HG03097 (cell line): ENCODE data around the gene ASB15.

Source experiments
- ATAC-seq: cut with Tn5 transposase; IDR thresholded peaks from one replicate; pipeline ENCODE4 v1.9.1; 2021; ENCODE audit not compliant: unreplicated experiment, low FRiP score

The ASB15 gene

DNA sequence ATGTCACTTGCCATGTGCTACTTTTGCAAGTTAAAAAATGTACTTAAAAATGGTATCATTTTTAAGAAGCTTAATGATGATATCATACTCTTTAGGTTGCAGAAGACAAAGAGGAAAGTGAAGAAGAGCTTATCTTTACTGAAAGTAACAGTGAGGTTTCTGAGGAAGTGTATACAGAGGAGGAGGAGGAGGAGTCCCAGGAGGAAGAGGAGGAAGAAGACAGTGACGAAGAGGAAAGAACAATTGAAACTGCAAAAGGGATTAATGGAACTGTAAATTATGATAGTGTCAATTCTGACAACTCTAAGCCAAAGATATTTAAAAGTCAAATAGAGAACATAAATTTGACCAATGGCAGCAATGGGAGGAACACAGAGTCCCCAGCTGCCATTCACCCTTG lies 60.1 kb downstream of the ASB15 start:
- no peak for ATAC-seq

DNA sequence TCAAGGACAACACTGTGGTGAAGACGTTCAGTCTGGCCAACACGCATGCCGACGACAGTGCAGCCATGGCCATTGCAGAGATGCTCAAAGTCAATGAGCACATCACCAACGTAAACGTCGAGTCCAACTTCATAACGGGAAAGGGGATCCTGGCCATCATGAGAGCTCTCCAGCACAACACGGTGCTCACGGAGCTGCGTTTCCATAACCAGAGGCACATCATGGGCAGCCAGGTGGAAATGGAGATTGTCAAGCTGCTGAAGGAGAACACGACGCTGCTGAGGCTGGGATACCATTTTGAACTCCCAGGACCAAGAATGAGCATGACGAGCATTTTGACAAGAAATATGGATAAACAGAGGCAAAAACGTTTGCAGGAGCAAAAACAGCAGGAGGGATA lies 60.7 kb downstream of the ASB15 start:
- no peak for ATAC-seq

DNA sequence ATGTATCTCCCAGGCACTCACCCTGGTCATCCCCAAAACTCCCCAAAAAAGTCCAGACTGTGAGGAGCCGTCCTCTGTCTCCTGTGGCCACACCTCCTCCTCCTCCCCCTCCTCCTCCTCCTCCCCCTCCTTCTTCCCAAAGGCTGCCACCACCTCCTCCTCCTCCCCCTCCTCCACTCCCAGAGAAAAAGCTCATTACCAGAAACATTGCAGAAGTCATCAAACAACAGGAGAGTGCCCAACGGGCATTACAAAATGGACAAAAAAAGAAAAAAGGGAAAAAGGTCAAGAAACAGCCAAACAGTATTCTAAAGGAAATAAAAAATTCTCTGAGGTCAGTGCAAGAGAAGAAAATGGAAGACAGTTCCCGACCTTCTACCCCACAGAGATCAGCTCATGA lies 61.1 kb downstream of the ASB15 start:
- no peak for ATAC-seq

DNA sequence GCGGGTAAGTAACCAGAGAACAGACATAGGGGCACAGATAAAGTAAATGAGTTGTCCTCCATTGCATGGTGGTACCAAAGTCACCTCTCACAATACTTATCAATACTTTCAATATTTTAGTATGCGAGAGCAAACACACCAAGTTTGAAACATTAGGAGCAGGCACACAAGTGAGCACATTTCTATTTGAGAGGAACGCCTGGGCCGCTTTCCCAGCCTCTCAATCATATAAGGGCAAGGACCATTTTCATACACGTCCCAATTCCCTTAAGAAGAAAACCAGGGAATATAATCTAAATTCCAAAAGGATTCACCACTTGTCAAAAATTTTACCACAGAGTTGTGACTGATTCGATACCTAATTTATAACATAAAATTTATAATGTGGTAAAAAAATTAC lies 61.6 kb downstream of the ASB15 start:
- no peak for ATAC-seq

DNA sequence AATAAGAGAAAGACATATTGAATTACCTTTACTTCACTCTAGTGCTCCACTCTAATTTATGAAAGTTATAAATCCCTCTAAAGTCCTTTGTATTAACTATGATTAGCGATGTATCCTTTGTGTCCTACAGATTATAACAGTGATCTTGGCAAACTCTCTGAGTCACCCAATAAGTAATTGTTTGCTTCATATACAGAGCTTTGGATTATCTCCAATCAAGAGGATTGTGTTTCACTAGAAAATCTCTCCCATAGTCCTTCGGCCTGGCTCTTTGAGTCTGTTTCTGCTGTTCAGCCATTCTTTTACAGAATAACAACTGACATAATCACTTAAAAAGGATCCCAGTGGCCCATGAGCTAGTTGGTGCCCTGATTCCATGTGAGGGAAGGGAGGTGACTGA lies 63.5 kb downstream of the ASB15 start:
- no peak for ATAC-seq

DNA sequence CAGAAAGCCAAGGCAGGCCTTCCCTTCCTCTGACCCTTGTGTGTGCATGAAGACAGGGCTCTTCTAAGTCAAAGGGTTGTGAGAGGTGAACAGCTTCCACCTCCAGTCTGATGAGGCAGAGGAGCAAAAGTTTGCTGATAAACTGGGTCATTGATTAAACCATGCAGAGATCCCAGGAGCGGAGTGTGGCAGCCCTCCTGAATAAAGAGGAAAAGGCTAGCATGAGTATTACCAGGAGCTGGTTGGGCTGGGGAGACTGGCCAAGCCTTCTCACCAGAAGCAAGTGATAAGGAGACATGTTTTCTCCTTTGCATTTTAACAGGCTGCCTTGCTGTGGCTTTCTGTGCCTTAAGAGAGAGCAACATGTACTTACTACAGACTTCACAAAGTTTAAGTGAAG lies 64.3 kb downstream of the ASB15 start:
- ATAC-seq, result no peak

DNA sequence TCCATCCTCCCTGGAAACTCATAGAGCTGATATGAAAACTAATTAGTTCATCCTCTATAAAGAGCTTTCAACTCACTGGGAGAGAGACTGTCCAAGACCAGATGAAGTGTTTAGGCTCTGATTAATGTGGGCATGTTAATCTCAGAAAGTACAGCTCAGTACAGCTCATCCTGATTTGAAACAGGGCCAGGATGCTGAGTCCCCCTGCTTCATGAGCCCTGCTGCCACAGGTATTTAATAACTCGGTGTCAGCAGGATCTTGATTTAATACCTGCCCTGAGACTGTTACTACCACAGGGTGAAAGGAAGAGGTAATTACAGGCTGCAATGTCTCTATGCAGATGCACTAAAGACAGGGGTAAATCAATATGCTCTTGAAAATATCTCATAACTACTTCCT lies 64.9 kb downstream of the ASB15 start:
- no peak for ATAC-seq

DNA sequence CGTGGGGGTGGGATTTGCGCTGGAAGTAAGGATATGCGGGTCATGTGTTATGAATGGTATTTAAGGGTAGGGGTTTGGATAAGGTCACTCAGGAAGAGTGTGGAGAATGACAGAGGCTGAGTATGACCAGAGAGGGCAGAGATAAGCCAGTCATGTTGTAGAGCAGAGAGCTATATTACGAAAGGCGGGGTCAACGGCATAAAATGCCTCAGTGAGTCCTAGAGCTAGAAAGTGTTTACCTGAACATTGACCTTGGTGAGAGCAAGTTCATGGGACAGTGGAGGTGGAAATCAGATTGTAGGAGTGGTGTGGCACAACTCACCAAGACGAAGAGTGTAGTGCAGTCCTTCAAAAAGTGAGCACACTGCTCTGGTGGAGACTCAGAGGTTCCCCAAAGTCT lies 67.9 kb downstream of the ASB15 start:
- no peak for ATAC-seq

DNA sequence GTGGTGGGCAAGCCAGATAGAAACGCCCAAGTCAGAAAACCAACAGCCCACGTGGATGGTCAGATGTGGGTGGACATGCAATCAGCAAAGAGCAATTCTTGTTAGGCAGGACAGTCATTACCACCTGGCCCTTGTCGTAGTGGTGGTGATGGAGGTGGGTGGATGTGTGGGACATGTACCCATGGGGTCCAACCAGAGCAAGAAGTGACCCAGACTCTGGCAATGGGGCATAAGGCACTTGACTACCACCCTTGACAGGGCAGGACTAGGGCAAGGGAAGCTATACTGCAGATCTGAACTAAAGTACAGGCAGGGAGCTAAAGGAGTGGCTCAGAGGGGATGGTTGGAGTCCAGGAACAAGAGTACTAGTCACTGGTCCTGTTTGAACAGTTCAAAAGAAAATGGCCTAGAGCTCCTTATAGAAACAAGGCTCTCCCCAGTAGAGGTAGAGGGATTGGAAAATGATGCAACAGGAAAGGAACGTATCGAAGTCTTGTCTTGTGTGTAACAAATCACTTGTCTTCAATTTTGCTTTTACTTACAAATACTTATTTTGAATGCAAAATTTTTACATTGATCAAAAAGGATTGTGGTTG lies 71.6 kb downstream of the ASB15 start:
- no peak for ATAC-seq

DNA sequence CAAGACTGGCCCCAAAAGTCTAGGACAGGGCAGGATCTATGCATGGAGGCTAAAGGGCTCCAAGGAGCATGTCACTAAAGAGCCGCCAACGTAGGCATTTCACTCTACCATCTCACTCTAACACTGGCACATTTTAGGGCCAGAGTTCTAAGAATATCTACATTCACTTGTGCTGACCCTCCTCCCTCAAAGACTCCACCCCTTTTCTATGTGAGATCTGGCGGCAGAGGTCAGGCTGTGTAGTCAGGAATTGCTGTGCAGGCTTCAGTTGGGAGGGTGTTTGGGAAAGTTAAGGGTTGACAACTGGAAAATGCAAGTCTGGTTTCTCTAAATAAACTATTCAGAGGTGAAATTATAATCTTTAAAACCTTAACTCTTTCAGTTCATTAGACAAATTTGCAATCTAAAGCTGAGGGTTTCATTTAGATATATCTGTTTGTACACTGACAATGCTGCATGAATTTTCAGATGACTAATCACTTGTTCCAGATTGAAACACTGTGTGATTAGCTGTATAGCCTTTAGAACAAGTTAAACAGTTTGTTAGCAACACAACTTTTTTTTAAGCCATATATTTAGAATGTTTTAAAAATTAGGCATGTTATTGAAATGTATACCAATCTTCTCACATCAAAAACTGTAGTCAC lies 72.3 kb downstream of the ASB15 start:
- no peak for ATAC-seq

DNA sequence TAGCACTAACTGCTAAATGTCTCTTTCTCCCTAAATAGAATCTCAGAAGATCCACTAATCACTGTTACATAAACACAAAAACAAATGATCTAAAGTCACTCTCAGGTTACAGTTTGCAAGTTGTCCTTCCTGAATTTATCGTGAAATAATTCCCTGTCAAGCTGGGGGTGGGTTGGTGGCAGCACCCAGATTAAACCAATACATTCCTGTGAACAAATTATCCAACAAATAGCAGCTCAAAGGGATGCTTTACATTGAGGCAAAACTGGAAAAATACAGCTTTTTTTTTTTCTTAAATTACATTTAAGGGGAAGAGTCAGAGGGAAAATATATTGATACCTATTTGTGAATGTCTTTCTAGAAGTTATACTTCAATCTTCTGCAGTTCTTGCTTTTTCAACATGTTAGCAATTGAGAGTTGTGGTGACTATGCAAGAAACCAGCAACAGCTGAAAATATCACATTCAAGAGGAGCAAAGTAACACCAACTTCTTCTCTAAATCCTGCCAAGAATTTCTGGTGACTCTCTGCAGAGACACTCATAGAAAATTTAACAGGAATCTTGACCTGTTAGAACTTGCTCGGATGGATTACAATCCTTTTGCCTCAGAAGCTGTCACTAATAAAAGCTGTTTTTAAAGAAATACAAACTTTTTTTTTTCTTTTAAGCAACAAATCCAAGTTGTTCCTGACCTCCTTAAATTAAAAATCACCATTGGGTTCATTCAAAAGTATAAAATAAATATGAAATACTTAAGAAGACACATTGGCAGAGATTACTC lies 73.0 kb downstream of the ASB15 start:
- no peak for ATAC-seq

DNA sequence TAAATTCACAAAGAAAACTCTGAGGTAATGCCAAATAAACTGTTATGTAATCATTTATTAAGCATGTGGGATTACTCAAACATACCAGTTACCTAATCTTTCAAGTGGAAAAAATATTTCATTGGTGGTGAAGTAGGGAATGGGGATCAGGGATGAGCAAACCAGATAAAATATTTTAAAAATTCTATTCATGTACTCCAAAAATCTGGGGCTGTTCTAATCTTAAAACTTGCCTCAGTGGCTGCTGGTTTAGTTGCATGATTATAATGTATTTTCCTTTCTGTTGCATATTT lies 73.5 kb downstream of the ASB15 start:
- ATAC-seq, result no peak

DNA sequence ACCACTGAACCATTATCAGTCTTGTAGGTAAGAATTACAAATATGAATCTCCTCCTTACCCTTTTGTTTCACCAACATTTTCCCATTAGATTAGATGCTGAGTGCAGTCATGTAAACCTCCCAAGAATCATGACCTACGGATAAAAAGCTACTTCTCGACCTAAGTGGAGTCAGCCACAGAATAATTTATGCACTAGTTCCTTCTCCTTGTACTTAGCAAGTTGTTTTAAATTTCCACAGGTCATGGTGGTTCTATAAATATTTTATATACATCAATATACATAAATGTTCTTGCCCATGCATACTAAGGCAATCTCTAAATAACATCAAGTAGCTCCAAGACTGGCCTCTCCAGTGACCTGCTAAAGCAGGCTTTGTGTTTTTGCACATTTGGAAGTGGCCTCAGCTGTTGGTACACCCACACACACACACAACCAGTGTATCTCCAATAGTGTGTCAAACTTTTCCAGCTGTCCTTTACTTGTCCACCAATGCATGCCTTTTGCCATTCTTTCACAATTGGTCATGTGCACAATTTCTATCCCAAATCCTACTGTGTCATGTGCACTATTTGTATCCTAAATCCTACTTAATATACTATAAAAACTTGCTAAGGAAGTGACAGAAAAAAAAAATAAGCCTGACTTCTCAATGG lies 75.6 kb downstream of the ASB15 start:
- ATAC-seq, result no peak

DNA sequence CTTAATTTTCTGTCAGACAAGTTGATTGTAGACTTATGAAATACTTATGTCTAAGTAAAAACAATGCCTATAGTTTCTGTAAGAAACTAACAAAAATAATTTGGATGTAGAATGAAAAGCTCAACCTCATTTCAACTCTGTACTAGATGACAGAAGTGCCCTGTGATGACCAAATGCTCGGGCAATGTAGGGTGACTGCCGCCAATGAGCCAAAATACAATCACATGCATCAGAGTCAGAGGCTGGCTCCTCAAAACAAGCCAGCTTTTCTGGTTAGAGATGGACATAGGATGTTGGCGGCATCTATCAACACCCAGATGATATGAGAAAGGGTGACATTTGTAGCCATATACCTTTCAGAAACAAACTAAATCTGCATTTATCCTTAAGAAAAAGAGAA lies 78.0 kb downstream of the ASB15 start:
- ATAC-seq, result no peak

DNA sequence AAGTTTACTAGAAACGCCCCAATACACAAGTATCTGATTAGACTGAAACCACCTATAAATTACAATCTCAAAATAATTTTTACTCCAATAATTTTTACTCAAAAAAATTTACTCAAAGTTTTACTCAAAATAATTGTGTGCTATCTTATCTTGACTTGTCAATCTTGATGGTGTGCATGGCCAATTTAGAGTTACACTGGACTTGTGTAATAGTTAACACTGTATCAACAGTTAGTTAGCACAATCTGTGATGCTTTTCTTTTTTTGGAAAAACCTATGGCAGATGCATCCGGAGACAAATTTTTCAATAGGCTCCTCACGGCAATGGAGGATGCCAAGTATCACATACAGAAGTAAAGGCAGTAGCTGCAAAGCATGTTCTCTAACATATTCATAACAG lies 79.0 kb downstream of the ASB15 start:
- ATAC-seq, result no peak

DNA sequence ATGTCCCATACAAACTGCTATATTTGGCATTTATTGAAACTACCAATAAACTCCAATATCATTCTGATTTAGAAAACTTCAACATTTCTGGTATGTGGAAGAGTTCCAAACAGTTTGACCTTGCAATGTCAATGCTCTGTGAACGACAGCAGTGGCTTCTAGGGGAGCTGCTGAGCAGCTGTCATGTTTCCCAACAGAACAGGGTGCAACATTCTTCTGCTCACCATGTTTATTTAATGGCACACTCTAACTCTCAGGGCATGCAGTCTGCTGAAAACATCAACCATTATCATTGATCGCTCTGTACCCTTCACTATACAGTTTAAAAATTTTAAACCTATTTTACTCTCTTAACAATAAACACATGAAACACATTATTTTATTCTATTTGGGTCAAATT lies 79.9 kb downstream of the ASB15 start:
- ATAC-seq, result no peak

DNA sequence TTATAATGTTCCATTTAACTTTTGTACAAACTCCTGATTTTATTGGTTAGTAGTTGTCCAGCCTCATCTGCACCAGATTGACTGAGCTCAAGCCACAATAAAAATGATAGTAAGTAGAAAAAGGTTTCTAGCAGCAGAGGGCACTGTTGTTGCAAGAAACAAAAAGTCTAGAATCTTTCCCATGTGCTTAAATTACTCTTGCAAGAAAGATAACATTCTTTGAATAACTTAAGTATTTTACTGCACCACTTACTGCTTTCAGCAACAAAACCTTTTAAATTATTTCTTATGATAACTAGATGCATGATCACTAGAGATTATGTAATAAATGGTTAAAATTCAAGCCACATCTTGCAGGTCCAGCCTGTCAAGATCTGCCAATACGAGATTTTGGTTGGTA lies 81.1 kb downstream of the ASB15 start:
- no peak for ATAC-seq

DNA sequence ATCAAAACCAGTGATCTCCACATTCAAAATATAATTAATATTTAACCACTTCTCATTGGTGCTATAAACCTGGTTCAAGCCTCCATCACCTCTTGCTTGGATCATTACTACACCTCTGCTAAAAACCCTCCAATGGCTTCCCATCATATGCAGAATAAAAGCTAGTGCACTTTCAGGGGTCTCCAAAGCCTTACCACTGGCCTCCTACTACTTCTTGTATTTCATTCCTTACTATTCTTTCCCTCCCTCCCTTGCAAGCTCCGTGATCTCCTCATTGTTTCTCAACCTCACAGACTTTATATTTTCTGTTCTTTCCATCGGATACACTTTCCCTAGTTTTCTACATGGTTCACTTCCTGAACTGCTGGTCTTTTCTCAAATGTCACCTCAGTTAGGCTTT lies 85.5 kb downstream of the ASB15 start:
- ATAC-seq, result no peak

DNA sequence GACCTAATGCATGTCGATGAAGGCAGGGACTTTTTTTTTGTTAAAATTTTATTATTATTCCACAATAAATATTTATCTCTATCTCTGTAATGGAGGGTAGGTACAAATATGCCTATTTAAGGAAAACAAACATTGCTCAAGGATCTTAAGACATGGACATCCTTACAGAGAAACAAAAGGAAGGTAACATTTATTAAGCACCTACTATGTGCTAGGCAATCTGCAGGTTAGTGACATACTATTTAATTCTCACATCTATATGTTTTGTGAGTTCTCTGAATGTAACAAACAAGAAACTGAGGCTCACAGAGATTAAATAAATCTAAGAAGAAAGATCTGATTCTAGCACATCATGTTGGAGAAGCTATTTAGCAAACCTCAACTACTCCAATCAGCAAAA lies 86.1 kb downstream of the ASB15 start:
- ATAC-seq, result no peak
